GM12878 (cell line): ENCODE measurements around the gene TMTC1. TPM values are rescaled to one million over a fixed set of nuclear protein-coding genes. Genes with fewer than 3 reads are reported as not detected.

Experiments
- ATAC-seq: fragments of 200-7000 bp; cut with Tn5 transposase; 3 replicates; pipeline ENCODE4 v1.9.1; 2020; ENCODE audit warnings: mild to moderate bottlenecking, moderate library complexity
- BruUV-seq: library from RNA; stranded (reverse); fragments of 400-500 nt; replicated peaks from 2 replicates; lab custom pipeline; 2021; lab: Mats Ljungman, UMichigan
- CTCF ChIA-PET: fragments of 300-600 bp; sonication (Branson Sonifier 250); formaldehyde crosslinking; extraction: SDS; loops from one replicate; lab custom pipeline; 2021; ENCODE audit warnings: inconsistent platforms; lab: Yijun Ruan, JAX
- POLR2A ChIA-PET: fragments of 350-600 bp; formaldehyde crosslinking; extraction: SDS; loops from one replicate; lab custom pipeline; 2021; ENCODE audit warnings: inconsistent platforms; lab: Charles Lee
- RAD21 ChIA-PET: fragments of 300-600 bp; sonication (Branson Sonifier 250); formaldehyde crosslinking; loops from one replicate; lab custom pipeline; 2023; ENCODE audit warnings: antibody characterized with exemption; ENCODE audit not compliant: unreplicated experiment; lab: Charles Lee
- SMC1A ChIA-PET: fragments of 300-600 bp; sonication (Branson Sonifier 250); formaldehyde crosslinking; loops from one replicate; lab custom pipeline; 2023; ENCODE audit not compliant: unreplicated experiment, uncharacterized antibody; lab: Charles Lee
- DNase-seq: peaks from one replicate; pipeline ENCODE4 v3.0.0-alpha.2; 2011; ENCODE audit warnings: low read depth, low spot score
- FAIRE-seq: peaks from 3 replicates; lab custom pipeline; 2011; peaks lifted over from hg19 to GRCh38; lab: Jason Lieb, UNC
- H2AFZ ChIP-seq: 2 replicates; pipeline ENCODE4 v1.6.0; 2011; ENCODE audit warnings: low read depth, low read length, control low read depth; ENCODE audit not compliant: control insufficient read depth
- H3K27ac ChIP-seq: 2 replicates; pipeline ENCODE4 v1.5.1; 2011; ENCODE audit warnings: control low read depth; ENCODE audit not compliant: control insufficient read depth, insufficient read depth
- H3K27me3 ChIP-seq, 2 experiments: replicated peaks in 1 of 2; 2 replicates each; pipeline versions ENCODE4 v1.6.0 to v1.6.1; 2011; ENCODE audit warnings: low read length in 1 of 2; ENCODE audit not compliant: control insufficient read depth in 2 of 2, insufficient read depth in 2 of 2
- H3K36me3 ChIP-seq, 2 experiments: 2 replicates each; pipeline ENCODE4 v1.5.1; 2011; ENCODE audit warnings: low read length in 1 of 2; ENCODE audit not compliant: control insufficient read depth in 2 of 2, insufficient read depth in 2 of 2
- H3K4me1 ChIP-seq: 2 replicates; pipeline ENCODE4 v1.6.1; 2011; ENCODE audit warnings: mild to moderate bottlenecking, low read length, moderate library complexity, mixed read lengths; ENCODE audit not compliant: control insufficient read depth, insufficient read depth
- H3K4me2 ChIP-seq: 2 replicates; pipeline ENCODE4 v1.6.0; 2011; ENCODE audit warnings: control low read depth; ENCODE audit not compliant: control insufficient read depth, insufficient read depth
- H3K4me3 ChIP-seq: fragments of 200-600 bp; sonication (generic); 2 replicates; pipeline ENCODE4 v1.5.1; 2016
- H3K79me2 ChIP-seq: 2 replicates; pipeline ENCODE4 v1.6.0; 2011; ENCODE audit warnings: low read length; ENCODE audit not compliant: control insufficient read depth, insufficient read depth
- H3K9ac ChIP-seq: 2 replicates; pipeline ENCODE4 v1.8.0; 2011; ENCODE audit warnings: low read length, control low read depth, mixed read lengths; ENCODE audit not compliant: control insufficient read depth, insufficient read depth
- H3K9me3 ChIP-seq: replicated peaks from 3 replicates; pipeline ENCODE4 v1.5.1; 2011; ENCODE audit warnings: mild to moderate bottlenecking, low read length; ENCODE audit not compliant: control insufficient read depth, insufficient read depth
- H4K20me1 ChIP-seq: 2 replicates; pipeline ENCODE4 v1.6.0; 2011; ENCODE audit not compliant: control insufficient read depth, insufficient read depth
- CHD2 ChIP-seq: IDR thresholded peaks from 2 replicates; pipeline ENCODE4 v1.6.1; 2011; ENCODE audit warnings: low read depth, low read length, improper control_type of control experiment, borderline replicate concordance
- CREB1 ChIP-seq: IDR thresholded peaks from 2 replicates; pipeline ENCODE4 v1.6.1; 2012; ENCODE audit warnings: low read depth, mild to moderate bottlenecking, inconsistent platforms
- CUX1 ChIP-seq: IDR thresholded peaks from 2 replicates; pipeline ENCODE4 v1.6.1; 2012; ENCODE audit warnings: improper control_type of control experiment, low read depth, low read length; ENCODE audit not compliant: insufficient replicate concordance
- PAX5 ChIP-seq: IDR thresholded peaks from 2 replicates; pipeline ENCODE4 v1.6.1; 2011; ENCODE audit warnings: low read depth, low read length, borderline replicate concordance
- POU2F2 ChIP-seq: IDR thresholded peaks from 3 replicates; pipeline ENCODE4 v1.6.1; 2011; ENCODE audit warnings: low read depth, mild to moderate bottlenecking, low read length, borderline replicate concordance
- RUNX3 ChIP-seq: IDR thresholded peaks from 2 replicates; pipeline ENCODE4 v1.6.1; 2012; ENCODE audit warnings: low read length, inconsistent platforms
- SMC3 ChIP-seq: IDR thresholded peaks from 2 replicates; pipeline ENCODE4 v1.6.1; 2011; ENCODE audit warnings: low read length, improper control_type of control experiment, borderline replicate concordance
- STAT3 ChIP-seq: IDR thresholded peaks from 2 replicates; pipeline ENCODE4 v1.6.1; 2011; ENCODE audit warnings: low read depth, low read length, improper control_type of control experiment
- WRNIP1 ChIP-seq: IDR thresholded peaks from 2 replicates; pipeline ENCODE4 v1.6.1; 2011; ENCODE audit warnings: low read depth, low read length, improper control_type of control experiment, borderline replicate concordance
- ZSCAN29 ChIP-seq: fragments of 450-650 bp; IDR thresholded peaks from 2 replicates; pipeline ENCODE4 v1.6.1; 2017; ENCODE audit warnings: mild to moderate bottlenecking, moderate library complexity
- WGBS: methylation state at CpG from one replicate; pipeline ENCODE4 v1.1.6; 2016; ENCODE audit warnings: low lambda C conversion rate; ENCODE audit not compliant: insufficient replicate concordance, insufficient coverage; ENCODE audit errors: missing lambda C conversion rate; 5-methylcytosine and 5-hydroxymethylcytosine counted together
- in situ Hi-C: fragments of 300-500 bp; cut with MboI; formaldehyde crosslinking; loops from 9 replicates; pipeline ENCODE4 v1.14.3; 2018; ENCODE audit warnings: mixed read lengths
- intact Hi-C: fragments of 100-400 bp; cut with micrococcal nuclease; formaldehyde crosslinking; loops from one replicate; pipeline ENCODE4 v1.14.2; 2022; ENCODE audit not compliant: unreplicated experiment
- polyA plus RNA-seq, 11 experiments: library from polyadenylated mRNA; depleted of rRNA in 4 of 11; unstranded in 6 of 11; stranded (reverse) in 5 of 11; fragments of >200 nt; fragmentation: Nextera tagmentation in 4 of 11; fragmentation: Illumina TruSeq in 1 of 11; extraction: Ambion mirVana in 4 of 11; extraction: Trizol in 1 of 11; gene quantifications; 1 replicate in 1 of 11; 2 replicates in 10 of 11; pipeline versions ENCODE4 v1.2.1 to v1.2.3, GENCODE V29; 2011 to 2016; ENCODE audit warnings: inconsistent platforms in 2 of 11, missing spikeins in 2 of 11, low read depth in 1 of 11
- total RNA-seq, 4 experiments: library from RNA; depleted of rRNA in 3 of 4; stranded (reverse); fragments of >200 nt in 3 of 4; fragmentation: Illumina TruSeq in 1 of 4; extraction: Trizol in 1 of 4; gene quantifications; 2 replicates each; pipeline versions ENCODE4 v1.2.1 to v1.2.3, GENCODE V29; 2013 to 2021
- TF ChIP-seq, protein P1 (sequence below): IDR thresholded peaks from 2 replicates; pipeline ENCODE4 v1.6.1; 2012; ENCODE audit warnings: low read depth, low read length, improper control_type of control experiment
- TF ChIP-seq, protein P2 (sequence below): fragments of 450-650 bp; IDR thresholded peaks from 2 replicates; pipeline ENCODE4 v1.6.1; 2017; ENCODE audit warnings: mild to moderate bottlenecking, low read depth, inconsistent platforms; ENCODE audit not compliant: poor library complexity, severe bottlenecking
- TF ChIP-seq, protein P3 (sequence below): IDR thresholded peaks from 2 replicates; pipeline ENCODE4 v1.6.1; 2011; ENCODE audit warnings: low read depth, low read length, improper control_type of control experiment, borderline replicate concordance

TMTC1 gene
- total and polyA plus RNA-seq, 10 of the 15 experiments (the other 5 are each of a cell fraction or from before 2014, with no cell fraction given): 0.10 to 20.9 (median 0.57) TPM

GRCh38 chr12:29744365-29744764, 39.4 kb downstream of the TMTC1 start (continued):
- TF ChIP-seq, protein P1, sequence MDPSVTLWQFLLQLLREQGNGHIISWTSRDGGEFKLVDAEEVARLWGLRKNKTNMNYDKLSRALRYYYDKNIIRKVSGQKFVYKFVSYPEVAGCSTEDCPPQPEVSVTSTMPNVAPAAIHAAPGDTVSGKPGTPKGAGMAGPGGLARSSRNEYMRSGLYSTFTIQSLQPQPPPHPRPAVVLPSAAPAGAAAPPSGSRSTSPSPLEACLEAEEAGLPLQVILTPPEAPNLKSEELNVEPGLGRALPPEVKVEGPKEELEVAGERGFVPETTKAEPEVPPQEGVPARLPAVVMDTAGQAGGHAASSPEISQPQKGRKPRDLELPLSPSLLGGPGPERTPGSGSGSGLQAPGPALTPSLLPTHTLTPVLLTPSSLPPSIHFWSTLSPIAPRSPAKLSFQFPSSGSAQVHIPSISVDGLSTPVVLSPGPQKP: no peak
- no peak for TF ChIP-seq POU2F2
- no peak for TF ChIP-seq PAX5
- TF ChIP-seq RUNX3: no peak
- TF ChIP-seq, all 136 proteins: peak for 0

DNA sequence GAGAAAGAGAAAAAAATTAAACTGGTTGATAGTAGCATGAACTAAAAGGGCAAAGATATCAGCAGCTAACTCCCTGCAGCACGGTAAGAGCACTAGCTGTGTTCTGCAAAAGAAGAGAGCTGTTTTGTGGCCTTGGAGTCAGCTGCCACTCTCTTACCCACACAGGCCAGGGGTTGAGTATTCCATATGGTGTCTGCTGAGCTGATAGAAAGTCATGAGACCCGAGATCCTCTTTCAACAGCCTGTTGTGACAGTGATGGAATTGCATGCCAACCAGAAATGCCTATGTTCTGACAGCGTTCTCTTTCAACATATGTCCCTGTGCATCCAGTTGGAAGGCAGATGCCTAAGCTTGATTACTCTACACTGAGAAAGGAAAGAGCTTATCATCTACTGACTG, 39.9 kb downstream of the TMTC1 start:
- Histone ChIP-seq H3K9ac (no peak overlapping the region), H3K4me1 (no peaks in the 10 kb centered on the region), H3K79me2 (no peaks in the 10 kb centered on the region), H3K4me2 (no peak overlapping the region), H3K27me3 (no peaks in the 10 kb centered on the region), H3K4me3 (no peak overlapping the region), H3K27ac (no peak overlapping the region), H3K9me3 (no peaks in the 10 kb centered on the region), H4K20me1 (no peaks in the 10 kb centered on the region), H2AFZ (no peak overlapping the region), H3K36me3 (no peaks in the 10 kb centered on the region)
- no TSS peak for BruUV-seq
- intact Hi-C loops: no loop called here
- RAD21 ChIA-PET: interaction anchor here (0.8 to 3.1 kb wide), 9 partner anchors 10 to 201 kb away, joined by 3 to 9 read pairs (median 3); no protein-coding TSS in a partner anchor
- DNase-seq (no peak), ATAC-seq (peak; percentile 31; the same call in 2 of the 3 replicates), FAIRE-seq (no peak)
- CTCF ChIA-PET: interaction anchor here (0.7 to 1.6 kb wide), 9 partner anchors 9 to 191 kb away, joined by 3 to 7 read pairs (median 3); no protein-coding TSS in a partner anchor
- SMC1A ChIA-PET: interaction anchor here (0.7 to 4.3 kb wide), 11 partner anchors 10 to 146 kb away, joined by 3 to 26 read pairs (median 4); no protein-coding TSS in a partner anchor
- POLR2A ChIA-PET: interaction anchor here (0.8 to 2.9 kb wide), 5 partner anchors 9 to 41 kb away, joined by 3 to 7 read pairs (median 5); no protein-coding TSS in a partner anchor
- in situ Hi-C loops: no loop called here
- WGBS: 56% methylated on average over 3 of the region's 3 CpGs
- TF ChIP-seq, protein P2, sequence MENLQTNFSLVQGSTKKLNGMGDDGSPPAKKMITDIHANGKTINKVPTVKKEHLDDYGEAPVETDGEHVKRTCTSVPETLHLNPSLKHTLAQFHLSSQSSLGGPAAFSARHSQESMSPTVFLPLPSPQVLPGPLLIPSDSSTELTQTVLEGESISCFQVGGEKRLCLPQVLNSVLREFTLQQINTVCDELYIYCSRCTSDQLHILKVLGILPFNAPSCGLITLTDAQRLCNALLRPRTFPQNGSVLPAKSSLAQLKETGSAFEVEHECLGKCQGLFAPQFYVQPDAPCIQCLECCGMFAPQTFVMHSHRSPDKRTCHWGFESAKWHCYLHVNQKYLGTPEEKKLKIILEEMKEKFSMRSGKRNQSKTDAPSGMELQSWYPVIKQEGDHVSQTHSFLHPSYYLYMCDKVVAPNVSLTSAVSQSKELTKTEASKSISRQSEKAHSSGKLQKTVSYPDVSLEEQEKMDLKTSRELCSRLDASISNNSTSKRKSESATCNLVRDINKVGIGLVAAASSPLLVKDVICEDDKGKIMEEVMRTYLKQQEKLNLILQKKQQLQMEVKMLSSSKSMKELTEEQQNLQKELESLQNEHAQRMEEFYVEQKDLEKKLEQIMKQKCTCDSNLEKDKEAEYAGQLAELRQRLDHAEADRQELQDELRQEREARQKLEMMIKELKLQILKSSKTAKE: no peak
- TF ChIP-seq, protein P3, sequence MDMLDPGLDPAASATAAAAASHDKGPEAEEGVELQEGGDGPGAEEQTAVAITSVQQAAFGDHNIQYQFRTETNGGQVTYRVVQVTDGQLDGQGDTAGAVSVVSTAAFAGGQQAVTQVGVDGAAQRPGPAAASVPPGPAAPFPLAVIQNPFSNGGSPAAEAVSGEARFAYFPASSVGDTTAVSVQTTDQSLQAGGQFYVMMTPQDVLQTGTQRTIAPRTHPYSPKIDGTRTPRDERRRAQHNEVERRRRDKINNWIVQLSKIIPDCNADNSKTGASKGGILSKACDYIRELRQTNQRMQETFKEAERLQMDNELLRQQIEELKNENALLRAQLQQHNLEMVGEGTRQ: no peak
- TF ChIP-seq CUX1 (no peak), SMC3 (no peak), CREB1 (no peak), WRNIP1 (no peak), ZSCAN29 (no peak), CHD2 (no peak), STAT3 (no peak)
